ENCODE data around the gene TLK2.
"Not testable (repeated sequence)": the region's sequence is repeated elsewhere in the genome, so short reads cannot be mapped to it uniquely, and the experiment has no call there.

TLK2 gene

GRCh38 chr17:62595484-62595883, 116.9 kb downstream of the TLK2 start:
- no peak for TF ChIP-seq CTCF (IDR thresholded peaks at IDR 0.05; ENCODE audit: insufficient read depth, missing control alignments)
- DNase-seq (ENCODE audit: insufficient read length, low spot score) (no peak), FAIRE-seq (no peak)

DNA sequence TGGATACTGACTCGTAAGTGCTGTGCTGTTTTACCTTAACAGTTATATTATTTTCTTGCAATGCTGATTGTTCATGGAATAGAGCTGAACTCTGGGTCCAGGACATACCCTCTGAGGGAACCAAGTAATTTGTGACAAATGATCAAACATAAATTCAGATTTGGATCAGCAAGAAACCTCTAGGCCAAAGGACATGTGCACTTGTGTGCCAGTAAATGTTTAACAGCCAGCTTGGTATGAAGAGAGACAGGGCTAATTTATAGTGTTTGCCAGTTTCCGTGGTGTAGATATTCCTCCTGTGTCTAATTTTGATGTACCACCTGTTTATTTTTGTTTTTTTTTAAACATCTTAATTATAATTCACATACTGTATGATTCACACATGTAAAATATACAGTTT, 118.0 kb downstream of the TLK2 start:
- FAIRE-seq (no peak), DNase-seq (ENCODE audit: insufficient read length, low spot score) (no peak)
- TF ChIP-seq CTCF (IDR thresholded peaks at IDR 0.05; ENCODE audit: insufficient read depth, missing control alignments) = no peak

DNA sequence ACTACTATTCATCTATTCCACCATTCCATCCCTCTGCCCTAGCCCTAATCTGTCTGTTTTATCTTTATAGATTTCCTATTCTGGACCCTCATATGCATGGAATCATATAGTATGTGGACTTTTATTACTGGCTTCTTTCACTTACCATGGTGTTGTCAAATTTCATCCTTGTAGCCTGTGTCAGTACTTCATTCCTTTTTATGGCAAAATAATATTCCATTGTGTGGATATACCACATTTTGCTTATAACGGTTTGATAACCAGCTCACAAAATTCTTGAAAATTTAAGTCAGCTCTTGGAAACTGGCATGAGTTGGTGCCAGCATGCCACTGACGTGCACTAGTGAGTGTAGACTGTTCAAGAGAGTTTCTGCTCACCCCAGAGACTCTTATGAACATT, 118.5 kb downstream of the TLK2 start:
- no peak for DNase-seq (ENCODE audit: insufficient read length, low spot score)
- FAIRE-seq = no peak
- TF ChIP-seq CTCF (IDR thresholded peaks at IDR 0.05; ENCODE audit: insufficient read depth, missing control alignments) = no peak

DNA sequence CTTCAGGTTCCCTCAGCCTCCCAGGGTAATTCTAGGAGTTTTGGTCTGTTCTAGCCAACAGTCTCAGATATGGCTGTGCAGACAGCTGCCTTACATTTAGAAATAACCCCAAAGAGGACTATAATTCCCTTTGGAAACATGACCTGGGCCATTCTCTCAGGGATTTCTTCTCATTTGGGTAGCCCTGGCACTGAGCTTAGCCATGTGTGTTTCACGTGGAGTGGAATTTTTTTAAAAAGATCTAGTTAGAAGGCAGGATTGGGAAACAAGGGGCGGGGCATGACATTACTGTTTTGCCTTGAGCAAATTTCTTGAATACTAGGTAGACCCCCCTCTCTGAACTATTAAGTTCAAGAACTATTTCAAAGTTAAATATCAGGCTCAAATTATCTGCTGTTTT, 119.3 kb downstream of the TLK2 start:
- TF ChIP-seq CTCF (IDR thresholded peaks at IDR 0.05; ENCODE audit: insufficient read depth, missing control alignments) = no peak
- FAIRE-seq = no peak
- no peak for DNase-seq (ENCODE audit: insufficient read length, low spot score)

DNA sequence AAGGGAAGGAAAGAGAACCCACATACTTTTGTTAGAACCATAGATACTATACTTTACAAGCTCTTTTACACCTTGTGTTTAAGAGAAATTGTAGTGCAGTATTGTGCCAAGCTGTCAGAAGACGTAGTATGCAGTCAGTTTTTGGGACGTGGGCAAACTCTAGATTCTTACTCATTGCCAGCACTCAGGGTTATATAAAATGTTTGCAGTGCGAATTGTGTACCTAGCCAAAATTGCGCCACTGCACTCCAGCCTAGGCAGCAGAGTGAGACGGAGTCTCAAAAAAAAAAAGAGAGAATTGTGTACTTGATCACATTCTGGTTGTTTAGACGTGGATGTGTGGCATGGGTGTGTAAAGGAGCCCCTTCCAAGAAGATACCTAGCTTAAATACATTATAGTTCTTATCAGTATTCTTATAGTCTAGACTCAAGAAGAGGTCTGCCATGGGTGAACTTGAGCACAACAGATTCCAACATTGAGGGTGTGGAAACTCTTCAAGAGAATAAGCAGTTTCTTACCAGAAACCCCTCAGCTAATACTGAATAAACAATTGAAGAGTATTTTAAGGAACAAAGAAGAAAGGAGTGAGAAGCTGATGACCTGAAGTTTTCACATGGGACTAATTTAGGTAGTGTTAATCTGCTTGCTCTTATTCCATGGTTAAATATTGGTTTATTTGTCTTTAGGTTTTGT, 121.5 kb downstream of the TLK2 start:
- FAIRE-seq = no peak
- DNase-seq (ENCODE audit: insufficient read length, low spot score) = no peak
- TF ChIP-seq CTCF (IDR thresholded peaks at IDR 0.05; ENCODE audit: insufficient read depth, missing control alignments) = no peak

- TF ChIP-seq CTCF (IDR thresholded peaks at IDR 0.05; ENCODE audit: insufficient read depth, missing control alignments) = no peak
- no peak for FAIRE-seq
- no peak for DNase-seq (ENCODE audit: insufficient read length, low spot score)
Observed at GRCh38 chr17:62600805-62601204, 122.2 kb downstream of the TLK2 start.

- FAIRE-seq (no peak), DNase-seq (ENCODE audit: insufficient read length, low spot score) (no peak)
- no peak for TF ChIP-seq CTCF (IDR thresholded peaks at IDR 0.05; ENCODE audit: insufficient read depth, missing control alignments)
Observed at GRCh38 chr17:62601471-62601870, 122.8 kb downstream of the TLK2 start.

DNA sequence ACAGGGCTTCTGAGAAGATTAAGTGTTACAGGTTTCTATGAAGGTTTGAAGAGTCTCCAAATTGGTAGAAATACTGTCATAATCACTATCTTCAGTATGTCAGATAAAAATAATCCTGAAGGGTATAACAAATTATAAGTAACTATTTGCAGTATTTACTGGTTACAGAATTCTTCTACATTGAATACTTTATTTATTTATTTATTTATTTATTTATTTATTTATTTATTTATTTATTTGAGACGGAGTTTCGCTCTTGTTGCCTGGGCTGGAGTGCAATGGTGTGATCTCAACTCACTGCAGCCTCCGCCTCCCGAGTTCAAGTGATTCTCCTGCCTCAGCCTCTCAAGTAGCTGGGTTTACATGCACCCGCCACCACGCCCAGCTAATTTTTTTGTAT, 125.2 kb downstream of the TLK2 start:
- not testable (repeated sequence) for FAIRE-seq; DNase-seq (ENCODE audit: insufficient read length, low spot score)

All from D721Med (cell line).